ENCODE measurements around the gene TMEM39A.

GRCh38 chr3:119396870-119397269, 66.5 kb downstream of the TMEM39A start:
- no peak for TF ChIP-seq CTCF (IDR thresholded peaks at IDR 0.05)
- TF ChIP-seq POLR2A (IDR thresholded peaks at IDR 0.05), result no peak

Data from thyroid gland (tissue), 4 donors.